Cardiac fibroblast (primary cell): Measurements from ENCODE around the gene HOXB1.
A peak's percentile ranks its signal among the peaks of the same experiment; 100 is the strongest.

Experiments used
- DNase-seq, 2 donors: peaks; one replicate each; pipeline versions ENCODE4 v3.0.0 to v3.0.0-alpha.2; 2010; ENCODE audit warnings: low read depth in 2 of 2
- H3K4me3 ChIP-seq, 2 donors: replicated peaks in 1 of 2; 1 replicate in 1 of 2; 2 replicates in 1 of 2; pipeline ENCODE4 v1.5.1; 2011; ENCODE audit warnings: low read depth in 2 of 2, low read length in 2 of 2, mild to moderate bottlenecking in 2 of 2, moderate library complexity in 1 of 2
- CTCF ChIP-seq: IDR thresholded peaks from one replicate; pipeline ENCODE4 v1.5.1; 2011; ENCODE audit warnings: low read depth, mild to moderate bottlenecking, low read length, inconsistent platforms

HOXB1 gene

GRCh38 chr17:48499735-48500434 lies 30.9 kb downstream of the HOXB1 start:
- DNase-seq = no peak
- H3K4me3 ChIP-seq = no peak overlapping the region
- no peak for TF ChIP-seq CTCF

- peak in 1 of 2 donors; percentile 76 for DNase-seq
- H3K4me3 ChIP-seq = no peak overlapping the region
- no peak for TF ChIP-seq CTCF
Measured at GRCh38 chr17:48499248-48499647, 31.6 kb downstream of the HOXB1 start.

GRCh38 chr17:48498164-48498850 lies 32.5 kb downstream of the HOXB1 start:
- DNase-seq = no peak
- no peak overlapping the region for H3K4me3 ChIP-seq
- no peak for TF ChIP-seq CTCF

GRCh38 chr17:48497103-48497502 lies 33.7 kb downstream of the HOXB1 start:
- DNase-seq = peak in 1 of 2 donors; percentile 70
- no peak for TF ChIP-seq CTCF
- no peak overlapping the region for H3K4me3 ChIP-seq

- no peak overlapping the region for H3K4me3 ChIP-seq
- no peak for TF ChIP-seq CTCF
- peak; percentile 42 to 81 for DNase-seq
Measured at GRCh38 chr17:48494335-48494734, 36.5 kb downstream of the HOXB1 start.

- peak; percentile 68 to 69 for DNase-seq
- peak overlapping the region; percentile 28 to 40 for H3K4me3 ChIP-seq
- TF ChIP-seq CTCF = peak; percentile 59
Measured at GRCh38 chr17:48492401-48493298, 38.2 kb downstream of the HOXB1 start.
